Panc1 (cell line): ENCODE results near the gene LYST. TPM values are rescaled to one million over a fixed set of nuclear protein-coding genes. Genes with fewer than 3 reads are reported as not detected.

ENCODE experiments used
- ATAC-seq: fragments of 200-7000 bp; cut with Tn5 transposase; 2 replicates; pipeline ENCODE4 v1.9.1; 2020; ENCODE audit warnings: mild to moderate bottlenecking, moderate library complexity
- BruUV-seq: library from RNA; stranded (reverse); fragments of 400-500 nt; replicated peaks from 2 replicates; lab custom pipeline; 2021; lab: Mats Ljungman, UMichigan
- CTCF ChIA-PET: fragments of 300-600 bp; sonication (Branson Sonifier 250); formaldehyde crosslinking; loops from one replicate; lab custom pipeline; 2022; ENCODE audit warnings: antibody characterized with exemption; lab: Charles Lee
- POLR2A ChIA-PET: fragments of 300-600 bp; sonication (Branson Sonifier 250); formaldehyde crosslinking; loops from one replicate; lab custom pipeline; 2022; ENCODE audit warnings: antibody characterized with exemption; lab: Charles Lee
- DNase-seq: peaks from one replicate; pipeline ENCODE4 v3.0.0-alpha.2; 2010; ENCODE audit warnings: low read depth, low spot score
- H3K27ac ChIP-seq: 2 replicates; pipeline ENCODE4 v1.5.1; 2011; ENCODE audit warnings: mild to moderate bottlenecking, low read length, inconsistent platforms
- H3K27me3 ChIP-seq: fragments of 200-500 bp; sonication (Bioruptor generic); 2 replicates; pipeline ENCODE4 v1.6.0; 2014; ENCODE audit warnings: low read length, inconsistent platforms; ENCODE audit not compliant: control insufficient read depth, insufficient read depth
- H3K36me3 ChIP-seq: fragments of 200-500 bp; sonication (Bioruptor generic); 2 replicates; pipeline ENCODE4 v1.5.1; 2014; ENCODE audit warnings: inconsistent platforms, mild to moderate bottlenecking, low read length, moderate library complexity; ENCODE audit not compliant: control insufficient read depth, insufficient read depth
- H3K4me1 ChIP-seq: 2 replicates; pipeline ENCODE4 v1.5.1; 2011; ENCODE audit warnings: inconsistent platforms, mild to moderate bottlenecking, low read length, moderate library complexity; ENCODE audit not compliant: control insufficient read depth, insufficient read depth
- H3K4me3 ChIP-seq, 2 experiments: 2 replicates each; pipeline ENCODE4 v1.5.1; 2011 to 2012; ENCODE audit warnings: low read depth in 2 of 2, low read length in 2 of 2, mild to moderate bottlenecking in 2 of 2, inconsistent platforms in 1 of 2, moderate library complexity in 1 of 2
- H3K9me3 ChIP-seq: fragments of 200-500 bp; sonication (Bioruptor generic); 2 replicates; pipeline ENCODE4 v1.5.1; 2014; ENCODE audit warnings: low read depth, mild to moderate bottlenecking, inconsistent platforms, low read length, moderate library complexity; ENCODE audit not compliant: control insufficient read depth, insufficient read depth
- POLR2AphosphoS5 ChIP-seq: IDR thresholded peaks from 2 replicates; pipeline ENCODE4 v1.6.1; 2012; ENCODE audit warnings: mild to moderate bottlenecking, low read depth, low read length, moderate library complexity
- SIN3A ChIP-seq: IDR thresholded peaks from 2 replicates; pipeline ENCODE4 v1.6.1; 2012; ENCODE audit warnings: low read depth, mild to moderate bottlenecking, low read length, moderate library complexity, borderline replicate concordance; ENCODE audit not compliant: insufficient read depth
- TCF7L2 ChIP-seq: IDR thresholded peaks from 2 replicates; pipeline ENCODE4 v1.6.1; 2011; ENCODE audit warnings: mild to moderate bottlenecking, low read depth, low read length, inconsistent platforms
- in situ Hi-C: cut with HindIII; loops from 2 replicates; pipeline ENCODE4 v1.10.0; 2016; ENCODE audit warnings: low sequenced_read_pairs, low pct_unique_long_range_greater_than_20kb
- intact Hi-C: fragments of 100-400 bp; cut with micrococcal nuclease; formaldehyde crosslinking; loops from one replicate; pipeline ENCODE4 v1.10.0; 2022; ENCODE audit not compliant: unreplicated experiment
- total RNA-seq: library from RNA; stranded (reverse); gene quantifications from one replicate; pipeline ENCODE4 v1.2.1, GENCODE V29; 2021; ENCODE audit not compliant: unreplicated experiment
- TF ChIP-seq, protein P1 (sequence below), 2 experiments: IDR thresholded peaks; 2 replicates each; pipeline ENCODE4 v1.6.1; 2011 to 2012; ENCODE audit warnings: low read depth in 2 of 2, control low read depth in 1 of 2, low read length in 1 of 2, mild to moderate bottlenecking in 1 of 2, moderate library complexity in 1 of 2; ENCODE audit not compliant: insufficient read depth in 1 of 2
- TF ChIP-seq, protein P2 (sequence below): fragments of 450-650 bp; IDR thresholded peaks from 2 replicates; pipeline ENCODE4 v1.5.1; 2017; ENCODE audit warnings: mild to moderate bottlenecking

The LYST gene
- total RNA-seq, 1 experiment from 2014 or later: 75.2 TPM

DNA sequence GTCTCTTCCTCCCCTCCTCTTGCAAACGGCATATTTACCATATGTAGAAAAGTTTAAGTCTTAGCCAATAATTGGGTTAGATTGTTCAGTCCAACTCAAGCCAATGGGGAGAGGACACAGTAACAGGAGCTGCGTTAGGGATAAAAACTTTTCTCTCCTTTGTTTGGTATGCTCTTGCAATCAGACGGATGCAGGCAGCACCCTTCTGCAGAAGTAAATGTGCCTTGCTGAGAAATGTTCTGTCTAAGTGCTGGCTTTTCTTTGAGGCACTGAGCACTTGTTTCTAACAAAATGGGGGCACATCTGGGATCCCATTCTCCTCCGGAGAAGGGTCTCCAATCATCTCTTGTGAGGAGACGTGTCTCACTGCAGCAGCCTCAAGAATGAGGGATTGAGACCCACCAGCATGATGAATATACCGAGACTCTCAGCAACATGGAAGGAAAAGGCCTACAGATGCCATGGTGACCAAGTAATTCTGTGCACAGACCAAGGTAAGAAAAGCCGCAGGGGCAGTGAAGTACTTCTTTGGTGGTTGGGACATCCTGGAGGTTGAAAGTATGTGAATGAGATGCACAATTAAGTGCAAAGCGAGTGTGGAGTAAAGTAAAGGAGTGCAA is 196.4 kb downstream of the LYST start:
- no peaks in the 10 kb centered on the region for H3K36me3 ChIP-seq
- POLR2A ChIA-PET: no interaction called here
- intact Hi-C loops: no loop called here

DNA sequence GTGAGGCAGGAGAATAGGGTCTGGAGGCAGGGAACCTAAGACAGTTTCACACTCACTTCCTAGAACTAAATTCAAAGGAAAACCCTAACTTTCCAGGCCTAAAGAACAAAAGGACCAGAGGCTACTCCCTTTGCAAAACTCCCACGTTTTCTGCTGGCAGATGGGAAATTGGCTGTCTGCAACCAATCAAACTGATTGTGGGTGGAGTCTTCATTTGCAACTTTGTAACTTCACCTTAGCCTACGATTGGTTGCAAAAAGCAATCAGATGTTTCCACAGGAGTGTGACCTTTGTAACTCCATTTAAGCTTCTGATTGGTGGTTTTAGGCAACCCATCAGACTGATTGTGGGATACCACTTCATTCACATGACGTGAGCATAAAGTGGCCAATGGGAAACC is 197.4 kb downstream of the LYST start:
- BruUV-seq: no TSS peak
- ATAC-seq: no peak

More for the DNA sequence above, 196.4 kb downstream of the LYST start:
- TF ChIP-seq, protein P1, sequence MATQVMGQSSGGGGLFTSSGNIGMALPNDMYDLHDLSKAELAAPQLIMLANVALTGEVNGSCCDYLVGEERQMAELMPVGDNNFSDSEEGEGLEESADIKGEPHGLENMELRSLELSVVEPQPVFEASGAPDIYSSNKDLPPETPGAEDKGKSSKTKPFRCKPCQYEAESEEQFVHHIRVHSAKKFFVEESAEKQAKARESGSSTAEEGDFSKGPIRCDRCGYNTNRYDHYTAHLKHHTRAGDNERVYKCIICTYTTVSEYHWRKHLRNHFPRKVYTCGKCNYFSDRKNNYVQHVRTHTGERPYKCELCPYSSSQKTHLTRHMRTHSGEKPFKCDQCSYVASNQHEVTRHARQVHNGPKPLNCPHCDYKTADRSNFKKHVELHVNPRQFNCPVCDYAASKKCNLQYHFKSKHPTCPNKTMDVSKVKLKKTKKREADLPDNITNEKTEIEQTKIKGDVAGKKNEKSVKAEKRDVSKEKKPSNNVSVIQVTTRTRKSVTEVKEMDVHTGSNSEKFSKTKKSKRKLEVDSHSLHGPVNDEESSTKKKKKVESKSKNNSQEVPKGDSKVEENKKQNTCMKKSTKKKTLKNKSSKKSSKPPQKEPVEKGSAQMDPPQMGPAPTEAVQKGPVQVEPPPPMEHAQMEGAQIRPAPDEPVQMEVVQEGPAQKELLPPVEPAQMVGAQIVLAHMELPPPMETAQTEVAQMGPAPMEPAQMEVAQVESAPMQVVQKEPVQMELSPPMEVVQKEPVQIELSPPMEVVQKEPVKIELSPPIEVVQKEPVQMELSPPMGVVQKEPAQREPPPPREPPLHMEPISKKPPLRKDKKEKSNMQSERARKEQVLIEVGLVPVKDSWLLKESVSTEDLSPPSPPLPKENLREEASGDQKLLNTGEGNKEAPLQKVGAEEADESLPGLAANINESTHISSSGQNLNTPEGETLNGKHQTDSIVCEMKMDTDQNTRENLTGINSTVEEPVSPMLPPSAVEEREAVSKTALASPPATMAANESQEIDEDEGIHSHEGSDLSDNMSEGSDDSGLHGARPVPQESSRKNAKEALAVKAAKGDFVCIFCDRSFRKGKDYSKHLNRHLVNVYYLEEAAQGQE (IDR thresholded peaks at IDR 0.05; ENCODE audit: insufficient read depth in 1 of 2, low read depth in 2 of 2, low read length in 1 of 2): no peak
- no peak for TF ChIP-seq TCF7L2
- no peak for TF ChIP-seq POLR2AphosphoS5
- TF ChIP-seq, protein P2, sequence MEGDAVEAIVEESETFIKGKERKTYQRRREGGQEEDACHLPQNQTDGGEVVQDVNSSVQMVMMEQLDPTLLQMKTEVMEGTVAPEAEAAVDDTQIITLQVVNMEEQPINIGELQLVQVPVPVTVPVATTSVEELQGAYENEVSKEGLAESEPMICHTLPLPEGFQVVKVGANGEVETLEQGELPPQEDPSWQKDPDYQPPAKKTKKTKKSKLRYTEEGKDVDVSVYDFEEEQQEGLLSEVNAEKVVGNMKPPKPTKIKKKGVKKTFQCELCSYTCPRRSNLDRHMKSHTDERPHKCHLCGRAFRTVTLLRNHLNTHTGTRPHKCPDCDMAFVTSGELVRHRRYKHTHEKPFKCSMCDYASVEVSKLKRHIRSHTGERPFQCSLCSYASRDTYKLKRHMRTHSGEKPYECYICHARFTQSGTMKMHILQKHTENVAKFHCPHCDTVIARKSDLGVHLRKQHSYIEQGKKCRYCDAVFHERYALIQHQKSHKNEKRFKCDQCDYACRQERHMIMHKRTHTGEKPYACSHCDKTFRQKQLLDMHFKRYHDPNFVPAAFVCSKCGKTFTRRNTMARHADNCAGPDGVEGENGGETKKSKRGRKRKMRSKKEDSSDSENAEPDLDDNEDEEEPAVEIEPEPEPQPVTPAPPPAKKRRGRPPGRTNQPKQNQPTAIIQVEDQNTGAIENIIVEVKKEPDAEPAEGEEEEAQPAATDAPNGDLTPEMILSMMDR: no peak
- no peak for TF ChIP-seq SIN3A
- BruUV-seq: no TSS peak
- Histone ChIP-seq H3K4me1 (no peaks in the 10 kb centered on the region), H3K27ac (no peak overlapping the region), H3K9me3 (peaks cover 16% of the 10 kb centered on the region; the same call in 1 of the 2 replicates), H3K27me3 (no peaks in the 10 kb centered on the region), H3K4me3 (no peak overlapping the region)
- CTCF ChIA-PET: no interaction called here
- no peak for ATAC-seq
- DNase-seq: no peak
- in situ Hi-C loops: no loop called here

More for the DNA sequence above, 197.4 kb downstream of the LYST start:
- H3K9me3 ChIP-seq: peaks cover 12% of the 10 kb centered on the region; the same call in 1 of the 2 replicates
- H3K4me1 ChIP-seq: no peaks in the 10 kb centered on the region
- H3K27me3 ChIP-seq: no peaks in the 10 kb centered on the region
- ChIA-PET CTCF (no interaction called here), POLR2A (no interaction called here)
- no peak overlapping the region for H3K4me3 ChIP-seq
- peaks cover 2% of the 10 kb centered on the region; the same call in 1 of the 2 replicates for H3K36me3 ChIP-seq
- in situ Hi-C loops: no loop called here
- no peak overlapping the region for H3K27ac ChIP-seq
- intact Hi-C loops: no loop called here
- TF ChIP-seq, protein P1 (IDR thresholded peaks at IDR 0.05; ENCODE audit: insufficient read depth in 1 of 2, low read depth in 2 of 2, low read length in 1 of 2): no peak
- no peak for TF ChIP-seq POLR2AphosphoS5
- no peak for TF ChIP-seq SIN3A
- TF ChIP-seq TCF7L2: no peak
- TF ChIP-seq, protein P2: no peak
- DNase-seq: no peak
